ENCODE results near the gene POLR2A. TPM values are rescaled to one million over a fixed set of nuclear protein-coding genes. Genes with fewer than 3 reads are reported as not detected.

The POLR2A gene
- total RNA-seq, 1 donor from 2014 or later, result 221 TPM

- Mint-ChIP-seq H3K9me3 (peaks cover 13% of the 10 kb centered on the region), H3K27ac (peak overlapping the region; percentile 23), H3K27me3 (ENCODE audit: insufficient read depth) (peaks cover 11% of the 10 kb centered on the region), H3K4me1 (ENCODE audit: low read depth) (no peaks in the 10 kb centered on the region), H3K36me3 (ENCODE audit: low read depth) (no peaks in the 10 kb centered on the region), H3K4me3 (no peak overlapping the region)
- intact Hi-C loops (cut with micrococcal nuclease), result no loop called here
- DNase-seq (ENCODE audit: low spot score), result no peak
These were observed 57.0 kb downstream of the POLR2A start for GRCh38 chr17:7541074-7541621.

GRCh38 chr17:7544911-7545310 lies 60.7 kb downstream of the POLR2A start:
- Mint-ChIP-seq H3K4me3 (no peak overlapping the region), H3K9me3 (no peaks in the 10 kb centered on the region), H3K27ac (no peak overlapping the region), H3K36me3 (ENCODE audit: low read depth) (no peaks in the 10 kb centered on the region), H3K4me1 (ENCODE audit: low read depth) (peaks cover 13% of the 10 kb centered on the region), H3K27me3 (ENCODE audit: insufficient read depth) (peaks cover 11% of the 10 kb centered on the region)
- intact Hi-C loops (cut with micrococcal nuclease), result no loop called here
- no peak for DNase-seq (ENCODE audit: low spot score)

- Mint-ChIP-seq H3K4me3 (peak within 1 kb of the TSS; percentile 87), H3K27me3 (ENCODE audit: insufficient read depth) (no peaks in the 10 kb centered on the region)
These were observed 64.6 kb downstream of the POLR2A start, which contains the start of gene TNFSF12 for GRCh38 chr17:7548585-7549400. Gene TNFSF12 (plus strand): TSS chr17:7549058. CDS start chr17:7549154, 96 bp downstream.

More at GRCh38 chr17:7548585-7549400, 64.6 kb downstream of the POLR2A start, which contains the start of gene TNFSF12:
- H3K9me3 Mint-ChIP-seq, result no peaks in the 10 kb centered on the region
- DNase-seq (ENCODE audit: low spot score), result peak; percentile 63
- H3K4me1 Mint-ChIP-seq (ENCODE audit: low read depth), result peaks cover 50% of the 10 kb centered on the region
- H3K36me3 Mint-ChIP-seq (ENCODE audit: low read depth), result peaks cover 11% of the 10 kb centered on the region
- intact Hi-C loops (cut with micrococcal nuclease), result loop anchor here (1.0 kb wide), 1 partner anchor 13 kb away; the partner anchor contains the start of gene SENP3
- H3K27ac Mint-ChIP-seq, result peak within 1 kb of the TSS; percentile 83

Other genes with a start within 250 kb of the POLR2A start
- 70.0 and 73.5 TPM in 2 replicates for gene DVL2, start 249.8 kb upstream of the POLR2A start, total RNA-seq
- gene PHF23, start 244.9 kb upstream of the POLR2A start, total RNA-seq, result 52.5 and 55.4 TPM in 2 replicates
- 146 and 148 TPM in 2 replicates for gene GABARAP, start 241.9 kb upstream of the POLR2A start, total RNA-seq
- gene CTDNEP1, start 232.6 kb upstream of the POLR2A start, total RNA-seq, result 191 and 193 TPM in 2 replicates
- 73.6 and 75.5 TPM in 2 replicates for gene ELP5, start 232.2 kb upstream of the POLR2A start, total RNA-seq
- 0.15 and 0.60 TPM in 2 replicates for gene CLDN7, start 221.9 kb upstream of the POLR2A start, total RNA-seq
- 0.17 and 0.31 TPM in 2 replicates for gene SLC2A4, start 202.6 kb upstream of the POLR2A start, total RNA-seq
- gene YBX2, start 189.7 kb upstream of the POLR2A start, total RNA-seq, result 0.36 TPM in 1 of 2 replicates, not detected in the other
- 1,241 and 1,262 TPM in 2 replicates for gene EIF5A, start 176.7 kb upstream of the POLR2A start, total RNA-seq
- gene GPS2, start 169.0 kb upstream of the POLR2A start, total RNA-seq, result 52.3 and 59.0 TPM in 2 replicates
- 57.1 and 60.9 TPM in 2 replicates for gene NEURL4, start 155.0 kb upstream of the POLR2A start, total RNA-seq
- 260 and 266 TPM in 2 replicates for gene ACAP1, start 147.8 kb upstream of the POLR2A start, total RNA-seq
- gene KCTD11, start 132.2 kb upstream of the POLR2A start, total RNA-seq, result 5.3 TPM in 2 replicates
- 0.17 TPM in 1 of 2 replicates, not detected in the other for gene TMEM95, start 129.2 kb upstream of the POLR2A start, total RNA-seq
- gene TNK1, start 103.3 kb upstream of the POLR2A start, total RNA-seq, result 3.8 and 4.9 TPM in 2 replicates
- 77.1 and 78.2 TPM in 2 replicates for gene PLSCR3, start 89.8 kb upstream of the POLR2A start, total RNA-seq
- 53.5 and 54.7 TPM in 2 replicates for gene TMEM256, start 80.3 kb upstream of the POLR2A start, total RNA-seq
- 2.3 and 2.7 TPM in 2 replicates for gene NLGN2, start 76.5 kb upstream of the POLR2A start, total RNA-seq
- not detected in 2 replicates for gene SPEM1, start 64.0 kb upstream of the POLR2A start, total RNA-seq
- not detected in 2 replicates for gene SPEM2, start 58.8 kb upstream of the POLR2A start, total RNA-seq
- not detected in 2 replicates for gene SPEM3, start 55.5 kb upstream of the POLR2A start, total RNA-seq
- 12.3 and 14.0 TPM in 2 replicates for gene TMEM102, start 48.9 kb upstream of the POLR2A start, total RNA-seq
- gene FGF11, start 44.9 kb upstream of the POLR2A start, total RNA-seq, result 5.3 and 6.4 TPM in 2 replicates
- 6.6 and 7.0 TPM in 2 replicates for gene CHRNB1, start 39.3 kb upstream of the POLR2A start, total RNA-seq
- gene ZBTB4, start 4.7 kb upstream of the POLR2A start, total RNA-seq, result 15.1 and 16.0 TPM in 2 replicates
- not detected in 2 replicates for gene SLC35G6, start 2.9 kb upstream of the POLR2A start, total RNA-seq
- gene TNFSF12, start 64.7 kb downstream of the POLR2A start, total RNA-seq, result 18.6 and 26.5 TPM in 2 replicates
- 2.2 and 3.3 TPM in 2 replicates for gene TNFSF13, start 74.4 kb downstream of the POLR2A start, total RNA-seq
- 102 and 104 TPM in 2 replicates for gene SENP3, start 77.6 kb downstream of the POLR2A start, total RNA-seq
- gene CD68, start 95.3 kb downstream of the POLR2A start, total RNA-seq, result 2.4 and 3.3 TPM in 2 replicates
- 108 and 111 TPM in 2 replicates for gene MPDU1, start 99.5 kb downstream of the POLR2A start, total RNA-seq
- gene SOX15, start 105.7 kb downstream of the POLR2A start, total RNA-seq, result 0.20 and 0.78 TPM in 2 replicates
- 59.5 and 63.6 TPM in 2 replicates for gene FXR2, start 130.5 kb downstream of the POLR2A start, total RNA-seq
- 23.8 and 24.0 TPM in 2 replicates for gene SAT2, start 143.5 kb downstream of the POLR2A start, total RNA-seq
- gene SHBG, start 145.8 kb downstream of the POLR2A start, total RNA-seq, result 0.20 TPM in 1 of 2 replicates, not detected in the other
- gene ATP1B2, start 166.6 kb downstream of the POLR2A start, total RNA-seq, result 0.54 TPM in 2 replicates
- gene TP53, start 203.1 kb downstream of the POLR2A start, total RNA-seq, result 172 and 179 TPM in 2 replicates
- gene WRAP53, start 204.1 kb downstream of the POLR2A start, total RNA-seq, result 31.5 TPM in 2 replicates
- gene EFNB3, start 220.8 kb downstream of the POLR2A start, total RNA-seq, result 0.08 TPM in 1 of 2 replicates, not detected in the other
- gene DNAH2, start 233.4 kb downstream of the POLR2A start, total RNA-seq, result not detected in 2 replicates

Measured in activated T-helper 1 cell treated with anti-CD3 and anti-CD28 coated beads, Interleukin-12 subunit alpha, Interleukin-12 subunit beta, Interleukin-2, Interleukin-4 antibody, amounts not matched to agents 30 ng/mL and 10 ng/mL and 1 ng/mL, durations not matched to agents 14 hours and 24 hours and 36 hours (primary cell).